Caco-2 (cell line): Measurements from ENCODE around the gene PLP2. TPM values are rescaled to one million over a fixed set of nuclear protein-coding genes. Genes with fewer than 3 reads are reported as not detected.

Experiments used
- BruUV-seq: library from RNA; stranded (reverse); fragments of 400-500 nt; replicated peaks from 2 replicates; lab custom pipeline; 2021; lab: Mats Ljungman, UMichigan
- CTCF ChIA-PET: fragments of 300-600 bp; sonication (Branson Sonifier 250); formaldehyde crosslinking; loops from one replicate; lab custom pipeline; 2022; ENCODE audit warnings: antibody characterized with exemption; lab: Charles Lee
- POLR2A ChIA-PET: fragments of 300-600 bp; sonication (Branson Sonifier 250); formaldehyde crosslinking; loops from one replicate; lab custom pipeline; 2022; ENCODE audit warnings: antibody characterized with exemption; lab: Charles Lee
- DNase-seq, 2 experiments: peaks; one replicate each; pipeline versions ENCODE4 v3.0.0 to v3.0.0-alpha.2; 2020 to 2022
- H3K27me3 ChIP-seq: replicated peaks from 2 replicates; pipeline ENCODE4 v1.6.0; 2011; ENCODE audit warnings: low read length; ENCODE audit not compliant: control insufficient read depth, insufficient read depth
- H3K36me3 ChIP-seq: 2 replicates; pipeline ENCODE4 v1.5.1; 2011; ENCODE audit warnings: low read length; ENCODE audit not compliant: control insufficient read depth, insufficient read depth
- H3K4me1 ChIP-seq: fragments of 250-450 bp; sonication (Bioruptor Pico); 2 replicates; pipeline ENCODE4 v1.5.1; 2020; ENCODE audit warnings: mild to moderate bottlenecking
- H3K4me3 ChIP-seq: 2 replicates; pipeline ENCODE4 v1.5.1; 2011; ENCODE audit warnings: low read depth, mild to moderate bottlenecking, control low read depth, low read length
- H3K9me3 ChIP-seq: fragments of 250-450 bp; sonication (Bioruptor Pico); 2 replicates; pipeline ENCODE4 v1.5.1; 2020; ENCODE audit warnings: mild to moderate bottlenecking, moderate library complexity
- H3K27ac Mint-ChIP-seq: one replicate; pipeline ENCODE4 v1.8.0; 2022; ENCODE audit warnings: mixed read lengths; ENCODE audit not compliant: unreplicated experiment
- H3K27me3 Mint-ChIP-seq: one replicate; pipeline ENCODE4 v1.8.0; 2022; ENCODE audit warnings: mixed read lengths; ENCODE audit not compliant: insufficient read depth, unreplicated experiment
- H3K36me3 Mint-ChIP-seq: one replicate; pipeline ENCODE4 v1.8.0; 2022; ENCODE audit warnings: mild to moderate bottlenecking, mixed read lengths; ENCODE audit not compliant: insufficient read depth, unreplicated experiment
- H3K4me1 Mint-ChIP-seq: one replicate; pipeline ENCODE4 v1.8.0; 2022; ENCODE audit warnings: low read depth, mixed read lengths; ENCODE audit not compliant: unreplicated experiment
- H3K4me3 Mint-ChIP-seq: one replicate; pipeline ENCODE4 v1.8.0; 2022; ENCODE audit warnings: mild to moderate bottlenecking, moderate library complexity, mixed read lengths; ENCODE audit not compliant: unreplicated experiment
- H3K9me3 Mint-ChIP-seq: one replicate; pipeline ENCODE4 v1.8.0; 2022; ENCODE audit warnings: mixed read lengths; ENCODE audit not compliant: unreplicated experiment
- intact Hi-C: fragments of 100-400 bp; cut with micrococcal nuclease; formaldehyde crosslinking; loops from one replicate; pipeline ENCODE4 v1.10.0; 2022; ENCODE audit not compliant: unreplicated experiment
- total RNA-seq: library from RNA; stranded (reverse); gene quantifications from 2 replicates; pipeline ENCODE4 v1.2.3, GENCODE V29; 2022
- TF ChIP-seq, protein P1 (sequence below), 2 experiments: fragments of 200-600 bp in 1 of 2; IDR thresholded peaks; 1 replicate in 1 of 2; 2 replicates in 1 of 2; pipeline versions ENCODE4 v1.5.1 to v1.8.0; 2011 to 2022; ENCODE audit warnings: antibody characterized with exemption in 1 of 2, control low read depth in 1 of 2, inconsistent platforms in 1 of 2, low read depth in 1 of 2, low read length in 1 of 2, mild to moderate bottlenecking in 1 of 2, moderate library complexity in 1 of 2; ENCODE audit not compliant: insufficient read depth in 1 of 2, severe bottlenecking in 1 of 2, unreplicated experiment in 1 of 2

Gene PLP2
- total RNA-seq, 1 experiment from 2014 or later: 54.2 TPM

DNA sequence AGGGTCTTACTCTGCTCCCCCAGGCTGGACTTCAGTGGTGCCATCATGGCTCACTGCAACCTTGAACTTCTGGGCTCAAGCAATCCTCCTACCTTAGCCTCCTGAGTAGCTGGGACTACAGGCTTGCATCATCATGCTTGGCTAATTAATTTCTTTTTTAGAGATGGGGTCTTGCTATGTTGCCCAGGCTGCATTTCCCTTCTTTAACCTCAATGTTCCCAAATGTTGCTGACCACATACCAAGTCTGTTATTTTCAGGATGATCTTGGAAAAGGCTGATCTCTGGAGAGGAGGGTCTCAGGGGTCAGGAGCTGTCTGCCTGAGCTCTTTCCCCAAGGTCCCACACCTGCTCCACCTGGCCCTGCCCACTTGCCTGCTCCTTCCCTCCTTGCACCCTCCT is 48.4 kb downstream of the PLP2 start:
- TF ChIP-seq, protein P1, sequence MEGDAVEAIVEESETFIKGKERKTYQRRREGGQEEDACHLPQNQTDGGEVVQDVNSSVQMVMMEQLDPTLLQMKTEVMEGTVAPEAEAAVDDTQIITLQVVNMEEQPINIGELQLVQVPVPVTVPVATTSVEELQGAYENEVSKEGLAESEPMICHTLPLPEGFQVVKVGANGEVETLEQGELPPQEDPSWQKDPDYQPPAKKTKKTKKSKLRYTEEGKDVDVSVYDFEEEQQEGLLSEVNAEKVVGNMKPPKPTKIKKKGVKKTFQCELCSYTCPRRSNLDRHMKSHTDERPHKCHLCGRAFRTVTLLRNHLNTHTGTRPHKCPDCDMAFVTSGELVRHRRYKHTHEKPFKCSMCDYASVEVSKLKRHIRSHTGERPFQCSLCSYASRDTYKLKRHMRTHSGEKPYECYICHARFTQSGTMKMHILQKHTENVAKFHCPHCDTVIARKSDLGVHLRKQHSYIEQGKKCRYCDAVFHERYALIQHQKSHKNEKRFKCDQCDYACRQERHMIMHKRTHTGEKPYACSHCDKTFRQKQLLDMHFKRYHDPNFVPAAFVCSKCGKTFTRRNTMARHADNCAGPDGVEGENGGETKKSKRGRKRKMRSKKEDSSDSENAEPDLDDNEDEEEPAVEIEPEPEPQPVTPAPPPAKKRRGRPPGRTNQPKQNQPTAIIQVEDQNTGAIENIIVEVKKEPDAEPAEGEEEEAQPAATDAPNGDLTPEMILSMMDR (IDR thresholded peaks at IDR 0.05; ENCODE audit: insufficient read depth in 1 of 2, low read depth in 1 of 2, low read length in 1 of 2, severe bottlenecking in 1 of 2, unreplicated experiment in 1 of 2): no peak
- POLR2A ChIA-PET: no interaction called here
- CTCF ChIA-PET: no interaction called here

DNA sequence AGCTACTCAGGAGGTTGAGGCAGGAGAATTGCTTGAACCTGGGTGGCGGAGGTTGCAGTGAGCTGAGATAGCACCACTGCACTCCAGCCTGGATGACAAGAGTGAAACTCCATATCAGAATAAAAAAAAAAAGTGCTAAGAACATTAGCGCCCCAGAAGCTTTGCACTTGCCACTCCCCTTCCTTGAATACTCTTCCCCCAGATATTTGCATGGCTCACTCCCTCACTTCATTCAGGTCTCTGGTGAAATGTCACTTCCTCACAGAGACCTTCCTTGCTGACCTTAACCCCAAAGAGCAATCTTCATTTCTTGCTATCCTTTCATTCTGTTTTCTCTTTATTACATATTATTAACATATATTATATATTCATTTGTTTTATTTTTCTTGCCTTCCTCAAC is 50.2 kb downstream of the PLP2 start:
- no peaks in the 10 kb centered on the region for H3K9me3 ChIP-seq
- TF ChIP-seq, protein P1 (IDR thresholded peaks at IDR 0.05; ENCODE audit: insufficient read depth in 1 of 2, low read depth in 1 of 2, low read length in 1 of 2, severe bottlenecking in 1 of 2, unreplicated experiment in 1 of 2): no peak
- Mint-ChIP-seq H3K4me3 (no peak overlapping the region), H3K27ac (no peak overlapping the region), H3K27me3 (peaks cover 7% of the 10 kb centered on the region), H3K4me1 (no peaks in the 10 kb centered on the region), H3K9me3 (no peaks in the 10 kb centered on the region), H3K36me3 (no peaks in the 10 kb centered on the region)
- no peak for DNase-seq
- H3K4me3 ChIP-seq: no peak overlapping the region
- no peaks in the 10 kb centered on the region for H3K36me3 ChIP-seq
- CTCF ChIA-PET: no interaction called here
- no peaks in the 10 kb centered on the region for H3K27me3 ChIP-seq
- no TSS peak for BruUV-seq
- no peaks in the 10 kb centered on the region for H3K4me1 ChIP-seq
- POLR2A ChIA-PET: no interaction called here
- intact Hi-C loops: no loop called here

More for the DNA sequence above, 48.4 kb downstream of the PLP2 start:
- BruUV-seq: no TSS peak
- no peak overlapping the region for H3K4me3 Mint-ChIP-seq
- H3K9me3 Mint-ChIP-seq: no peaks in the 10 kb centered on the region
- Histone ChIP-seq H3K4me1 (no peaks in the 10 kb centered on the region), H3K4me3 (no peak overlapping the region), H3K36me3 (no peaks in the 10 kb centered on the region), H3K9me3 (no peaks in the 10 kb centered on the region), H3K27me3 (no peaks in the 10 kb centered on the region)
- no peaks in the 10 kb centered on the region for H3K4me1 Mint-ChIP-seq
- H3K27me3 Mint-ChIP-seq: peaks cover 8% of the 10 kb centered on the region
- intact Hi-C loops: no loop called here
- DNase-seq: no peak
- H3K36me3 Mint-ChIP-seq: no peaks in the 10 kb centered on the region
- no peak overlapping the region for H3K27ac Mint-ChIP-seq

Other genes starting within 250 kb of the PLP2 start
- 40.1 and 40.6 TPM in 2 replicates for gene OTUD5, start 214.3 kb upstream of the PLP2 start, total RNA-seq
- 0.88 and 0.97 TPM in 2 replicates for gene KCND1, start 200.1 kb upstream of the PLP2 start, total RNA-seq
- gene GRIPAP1, start 169.6 kb upstream of the PLP2 start, total RNA-seq: 43.1 and 43.6 TPM in 2 replicates
- 28.1 and 32.0 TPM in 2 replicates for gene TFE3, start 128.5 kb upstream of the PLP2 start, total RNA-seq
- 16.7 and 17.6 TPM in 2 replicates for gene CCDC120, start 112.9 kb upstream of the PLP2 start, total RNA-seq
- 3.2 and 5.4 TPM in 2 replicates for gene PRAF2, start 97.9 kb upstream of the PLP2 start, total RNA-seq
- gene WDR45, start 92.0 kb upstream of the PLP2 start, total RNA-seq: 26.7 and 28.6 TPM in 2 replicates
- gene GPKOW, start 48.2 kb upstream of the PLP2 start, total RNA-seq: 25.4 and 25.6 TPM in 2 replicates
- 1.5 and 2.1 TPM in 2 replicates for gene MAGIX, start 9.1 kb upstream of the PLP2 start, total RNA-seq
- gene PRICKLE3, start 14.5 kb downstream of the PLP2 start, total RNA-seq: 8.4 and 10.9 TPM in 2 replicates
- 18.3 and 23.3 TPM in 2 replicates for gene SYP, start 28.3 kb downstream of the PLP2 start, total RNA-seq
- 0.05 and 0.09 TPM in 2 replicates for gene CACNA1F, start 61.4 kb downstream of the PLP2 start, total RNA-seq
- gene CCDC22, start 63.6 kb downstream of the PLP2 start, total RNA-seq: 16.7 and 17.4 TPM in 2 replicates
- 0.84 and 0.88 TPM in 2 replicates for gene FOXP3, start 92.8 kb downstream of the PLP2 start, total RNA-seq
- gene PPP1R3F, start 97.9 kb downstream of the PLP2 start, total RNA-seq: 3.9 and 4.3 TPM in 2 replicates
- gene GAGE10, start 131.7 kb downstream of the PLP2 start, total RNA-seq: not detected in 2 replicates
- gene GAGE12J, start 150.1 kb downstream of the PLP2 start, total RNA-seq: not detected in 2 replicates
- gene GAGE13, start 159.7 kb downstream of the PLP2 start, total RNA-seq: not detected in 2 replicates